ENCODE measurements around the gene FHL5. TPM values are rescaled to one million over a fixed set of nuclear protein-coding genes. Genes with fewer than 3 reads are reported as not detected.

The FHL5 gene
- total RNA-seq, 2 donors from 2014 or later: 47.3 to 98.8 TPM

- DNase-seq (ENCODE audit: low spot score) (no peak), ATAC-seq (ENCODE audit: insufficient number of reproducible peaks, low FRiP score, low read depth) (no peak)
- no peaks in the 10 kb centered on the region for H3K9me3 ChIP-seq
- TF ChIP-seq, protein P1, sequence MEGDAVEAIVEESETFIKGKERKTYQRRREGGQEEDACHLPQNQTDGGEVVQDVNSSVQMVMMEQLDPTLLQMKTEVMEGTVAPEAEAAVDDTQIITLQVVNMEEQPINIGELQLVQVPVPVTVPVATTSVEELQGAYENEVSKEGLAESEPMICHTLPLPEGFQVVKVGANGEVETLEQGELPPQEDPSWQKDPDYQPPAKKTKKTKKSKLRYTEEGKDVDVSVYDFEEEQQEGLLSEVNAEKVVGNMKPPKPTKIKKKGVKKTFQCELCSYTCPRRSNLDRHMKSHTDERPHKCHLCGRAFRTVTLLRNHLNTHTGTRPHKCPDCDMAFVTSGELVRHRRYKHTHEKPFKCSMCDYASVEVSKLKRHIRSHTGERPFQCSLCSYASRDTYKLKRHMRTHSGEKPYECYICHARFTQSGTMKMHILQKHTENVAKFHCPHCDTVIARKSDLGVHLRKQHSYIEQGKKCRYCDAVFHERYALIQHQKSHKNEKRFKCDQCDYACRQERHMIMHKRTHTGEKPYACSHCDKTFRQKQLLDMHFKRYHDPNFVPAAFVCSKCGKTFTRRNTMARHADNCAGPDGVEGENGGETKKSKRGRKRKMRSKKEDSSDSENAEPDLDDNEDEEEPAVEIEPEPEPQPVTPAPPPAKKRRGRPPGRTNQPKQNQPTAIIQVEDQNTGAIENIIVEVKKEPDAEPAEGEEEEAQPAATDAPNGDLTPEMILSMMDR (IDR thresholded peaks at IDR 0.05): no peak
- no peak overlapping the region for H3K4me3 ChIP-seq
- H3K36me3 ChIP-seq: peaks cover 5% of the 10 kb centered on the region
- H3K27me3 ChIP-seq (replicated peaks; ENCODE audit: insufficient read depth): no peaks in the 10 kb centered on the region
- peaks cover 4 to 13% of the 10 kb centered on the region in 2 donors for H3K4me1 ChIP-seq (ENCODE audit: control insufficient read depth in 1 of 2, low read depth in 2 of 2)
- H3K27ac ChIP-seq: no peak overlapping the region
Observed at GRCh38 chr6:96613291-96613999, 50.5 kb downstream of the FHL5 start.

GRCh38 chr6:96620851-96621250 lies 57.9 kb downstream of the FHL5 start:
- Histone ChIP-seq H3K27me3 (replicated peaks; ENCODE audit: insufficient read depth) (no peaks in the 10 kb centered on the region), H3K36me3 (no peaks in the 10 kb centered on the region), H3K4me3 (no peak overlapping the region), H3K9me3 (no peaks in the 10 kb centered on the region), H3K27ac (peak overlapping the region in 1 of 2 donors; percentile 1), H3K4me1 (ENCODE audit: control insufficient read depth in 1 of 2, low read depth in 2 of 2) (peaks cover 0 to 7% of the 10 kb centered on the region in 2 donors)
- TF ChIP-seq, protein P1 (IDR thresholded peaks at IDR 0.05): no peak
- ATAC-seq (ENCODE audit: insufficient number of reproducible peaks, low FRiP score, low read depth) (peak; percentile 43), DNase-seq (ENCODE audit: low spot score) (no peak)

DNA sequence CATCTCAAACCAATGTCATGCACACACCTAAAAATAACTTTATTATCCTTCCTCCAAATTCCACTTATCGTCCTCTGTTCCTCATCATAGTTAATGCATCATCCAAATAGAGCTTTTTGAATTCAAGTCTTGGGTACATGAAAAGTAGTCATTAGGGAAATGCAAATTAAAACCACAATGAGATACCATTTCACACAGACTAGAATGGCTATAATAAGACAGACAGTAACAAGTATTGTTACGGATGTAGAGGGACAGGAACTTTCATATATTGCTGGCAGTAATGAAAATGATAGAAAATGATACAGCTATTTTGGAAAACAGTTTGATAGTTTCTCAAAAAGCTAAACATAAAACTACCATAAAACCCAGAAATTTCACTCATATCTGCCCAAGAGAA lies 59.1 kb downstream of the FHL5 start:
- TF ChIP-seq, protein P1 (IDR thresholded peaks at IDR 0.05): no peak
- ATAC-seq (ENCODE audit: insufficient number of reproducible peaks, low FRiP score, low read depth): no peak
- Histone ChIP-seq H3K4me1 (ENCODE audit: control insufficient read depth in 1 of 2, low read depth in 2 of 2) (peaks cover 0 to 7% of the 10 kb centered on the region in 2 donors), H3K4me3 (no peak overlapping the region), H3K27ac (no peak overlapping the region), H3K36me3 (no peaks in the 10 kb centered on the region), H3K9me3 (no peaks in the 10 kb centered on the region), H3K27me3 (replicated peaks; ENCODE audit: insufficient read depth) (no peaks in the 10 kb centered on the region)
- DNase-seq (ENCODE audit: low spot score): no peak

GRCh38 chr6:96624957-96625356 lies 62.0 kb downstream of the FHL5 start:
- ATAC-seq (ENCODE audit: insufficient number of reproducible peaks, low FRiP score, low read depth) (no peak), DNase-seq (ENCODE audit: low spot score) (no peak)
- Histone ChIP-seq H3K27ac (no peak overlapping the region), H3K4me1 (ENCODE audit: control insufficient read depth in 1 of 2, low read depth in 2 of 2) (peaks cover 0 to 7% of the 10 kb centered on the region in 2 donors), H3K4me3 (no peak overlapping the region), H3K27me3 (replicated peaks; ENCODE audit: insufficient read depth) (no peaks in the 10 kb centered on the region), H3K36me3 (no peaks in the 10 kb centered on the region), H3K9me3 (no peaks in the 10 kb centered on the region)
- TF ChIP-seq, protein P1 (IDR thresholded peaks at IDR 0.05): no peak

DNA sequence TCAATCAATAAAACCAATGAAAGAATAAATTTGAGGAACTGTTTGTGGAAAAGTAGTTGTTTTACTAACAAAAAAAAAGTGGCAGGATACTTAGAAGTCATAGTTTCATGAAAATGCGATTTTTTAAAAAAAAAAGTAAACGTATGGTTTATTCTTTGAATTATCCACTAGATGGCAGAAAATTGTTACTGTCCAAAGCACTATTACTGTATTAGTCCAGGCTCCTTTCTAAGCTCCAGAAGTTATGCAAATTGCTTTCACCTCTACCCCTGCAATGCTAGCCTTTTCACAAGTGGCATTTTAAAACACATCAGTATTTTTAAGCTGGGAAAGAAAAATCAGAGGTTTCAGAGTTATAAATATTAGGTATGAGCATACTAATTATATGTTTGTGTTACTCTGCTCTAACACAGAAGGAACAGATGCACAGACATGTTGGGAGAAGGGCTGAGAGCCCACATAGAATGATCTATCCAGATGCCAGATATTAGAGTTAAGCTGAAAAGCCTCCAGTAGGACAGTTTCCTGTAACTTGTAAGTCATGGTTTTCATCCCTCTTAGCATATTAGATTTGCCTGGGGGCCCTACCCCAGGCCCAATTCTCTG lies 63.9 kb downstream of the FHL5 start:
- H3K27ac ChIP-seq: no peak overlapping the region
- no peak overlapping the region for H3K4me3 ChIP-seq
- no peaks in the 10 kb centered on the region for H3K36me3 ChIP-seq
- no peak for DNase-seq (ENCODE audit: low spot score)
- H3K27me3 ChIP-seq (replicated peaks; ENCODE audit: insufficient read depth): no peaks in the 10 kb centered on the region
- TF ChIP-seq, protein P1 (IDR thresholded peaks at IDR 0.05): no peak
- H3K4me1 ChIP-seq (ENCODE audit: control insufficient read depth in 1 of 2, low read depth in 2 of 2): no peaks in the 10 kb centered on the region
- no peak for ATAC-seq (ENCODE audit: insufficient number of reproducible peaks, low FRiP score, low read depth)
- H3K9me3 ChIP-seq: no peaks in the 10 kb centered on the region

Data from thoracic aorta (tissue), 2 donors.